Endothelial cell of umbilical vein (primary cell): Measurements from ENCODE around the gene RBM15B. TPM values are rescaled to one million over a fixed set of nuclear protein-coding genes. Genes with fewer than 3 reads are reported as not detected.

Experiments used
- BruUV-seq: library from RNA; stranded (reverse); fragments of 400-500 nt; replicated peaks from 2 replicates; lab custom pipeline; 2021; lab: Mats Ljungman, UMichigan
- CTCF ChIA-PET: fragments of 300-600, 350-600 bp; sonication (Branson Sonifier 250); formaldehyde crosslinking; loops from one replicate; lab custom pipeline; 2021; ENCODE audit warnings: antibody characterized with exemption, inconsistent platforms; lab: Charles Lee
- POLR2A ChIA-PET: fragments of 300-600, 350-600 bp; sonication (Branson Sonifier 250); formaldehyde crosslinking; loops from one replicate; lab custom pipeline; 2021; ENCODE audit warnings: antibody characterized with exemption, inconsistent platforms; lab: Charles Lee
- DNase-seq: peaks from one replicate; pipeline ENCODE4 v3.0.0-alpha.2; 2011; ENCODE audit warnings: low read depth, low spot score
- FAIRE-seq: peaks from 2 replicates; lab custom pipeline; 2011; peaks lifted over from hg19 to GRCh38; lab: Jason Lieb, UNC
- H2AFZ ChIP-seq: 2 replicates; pipeline ENCODE4 v1.6.0; 2012; ENCODE audit warnings: low read depth, low read length, control low read depth, inconsistent platforms
- H3K27ac ChIP-seq: 2 replicates; pipeline ENCODE4 v1.5.1; 2011; ENCODE audit warnings: low read depth, mild to moderate bottlenecking, control low read depth, low read length, moderate library complexity; ENCODE audit not compliant: insufficient read depth
- H3K27me3 ChIP-seq, 2 experiments: 2 replicates each; pipeline versions ENCODE4 v1.6.0 to v1.6.1; 2011; ENCODE audit warnings: low read length in 2 of 2, mixed read lengths in 1 of 2; ENCODE audit not compliant: control insufficient read depth in 2 of 2, insufficient read depth in 2 of 2
- H3K36me3 ChIP-seq, 2 experiments: 2 replicates in 1 of 2; 3 replicates in 1 of 2; pipeline ENCODE4 v1.5.1; 2011; ENCODE audit warnings: low read length in 2 of 2, mild to moderate bottlenecking in 1 of 2, moderate library complexity in 1 of 2; ENCODE audit not compliant: control insufficient read depth in 2 of 2, insufficient read depth in 2 of 2; ENCODE audit errors: extremely low read depth in 1 of 2
- H3K4me1 ChIP-seq: 3 replicates; pipeline ENCODE4 v1.5.1; 2011; ENCODE audit warnings: mild to moderate bottlenecking, low read length; ENCODE audit not compliant: control insufficient read depth, insufficient read depth; ENCODE audit errors: extremely low read depth
- H3K4me2 ChIP-seq: 2 replicates; pipeline ENCODE4 v1.6.1; 2011; ENCODE audit warnings: low read length, control low read depth, mixed read lengths; ENCODE audit not compliant: insufficient read depth
- H3K4me3 ChIP-seq, 3 experiments: fragments of 200-600 bp in 1 of 3; sonication (generic), shearing (Covaris generic) in 1 of 3; replicated peaks in 1 of 3; 2 replicates each; pipeline ENCODE4 v1.5.1; 2011 to 2016; ENCODE audit warnings: control low read depth in 3 of 3, low read length in 3 of 3, mild to moderate bottlenecking in 2 of 3, inconsistent platforms in 1 of 3, low read depth in 1 of 3, moderate library complexity in 1 of 3; ENCODE audit not compliant: insufficient read depth in 1 of 3
- H3K79me2 ChIP-seq: 2 replicates; pipeline ENCODE4 v1.6.0; 2012; ENCODE audit warnings: low read length, inconsistent platforms; ENCODE audit not compliant: control insufficient read depth, insufficient read depth
- H3K9ac ChIP-seq: replicated peaks from 2 replicates; pipeline ENCODE3; 2011; ENCODE audit warnings: low read length, control low read depth; ENCODE audit not compliant: insufficient read depth; ENCODE audit errors: extremely low read depth
- H3K9me1 ChIP-seq: replicated peaks from 3 replicates; pipeline ENCODE4 v1.6.0; 2011; ENCODE audit warnings: mild to moderate bottlenecking, low read length; ENCODE audit not compliant: control insufficient read depth, insufficient read depth; ENCODE audit errors: extremely low read depth
- H3K9me3 ChIP-seq: replicated peaks from 2 replicates; pipeline ENCODE4 v1.5.1; 2012; ENCODE audit warnings: low read length, inconsistent platforms; ENCODE audit not compliant: control insufficient read depth, insufficient read depth
- H4K20me1 ChIP-seq: replicated peaks from 2 replicates; pipeline ENCODE3; 2011; ENCODE audit warnings: mild to moderate bottlenecking, low read length; ENCODE audit not compliant: control insufficient read depth, insufficient read depth; ENCODE audit errors: extremely low read depth
- EZH2 ChIP-seq: IDR thresholded peaks from 2 replicates; pipeline ENCODE4 v1.6.1; 2012; ENCODE audit warnings: borderline replicate concordance, low read depth, mild to moderate bottlenecking, moderate library complexity, low read length, inconsistent platforms; ENCODE audit not compliant: severe bottlenecking
- FOS ChIP-seq: IDR thresholded peaks from 2 replicates; pipeline ENCODE4 v1.6.1; 2011; ENCODE audit warnings: mild to moderate bottlenecking, low read length, moderate library complexity, borderline replicate concordance; ENCODE audit not compliant: insufficient read depth
- GATA2 ChIP-seq: IDR thresholded peaks from 2 replicates; pipeline ENCODE4 v1.7.0; 2011; ENCODE audit warnings: low read depth, mild to moderate bottlenecking, moderate library complexity, mixed read lengths, low read length; ENCODE audit not compliant: insufficient read length, insufficient read depth
- JUN ChIP-seq: IDR thresholded peaks from 2 replicates; pipeline ENCODE4 v1.6.1; 2011; ENCODE audit warnings: borderline replicate concordance, low read depth; ENCODE audit not compliant: insufficient read length, insufficient read depth
- MAX ChIP-seq: IDR thresholded peaks from 2 replicates; pipeline ENCODE4 v1.6.1; 2011; ENCODE audit not compliant: insufficient read depth, insufficient read length
- MYC ChIP-seq: IDR thresholded peaks from one replicate; pipeline ENCODE4 v1.6.1; 2011; ENCODE audit warnings: mild to moderate bottlenecking, low read depth, low read length
- POLR2A ChIP-seq: IDR thresholded peaks from 2 replicates; pipeline ENCODE4 v1.6.1; 2012; ENCODE audit warnings: low read depth, mild to moderate bottlenecking, control low read depth, low read length
- POLR2AphosphoS5 ChIP-seq: IDR thresholded peaks from 2 replicates; pipeline ENCODE4 v1.6.1; 2012; ENCODE audit warnings: low read depth, mild to moderate bottlenecking, control low read depth, low read length, moderate library complexity; ENCODE audit not compliant: insufficient read depth
- dilution Hi-C: fragments of 300-500 bp; cut with MboI; formaldehyde crosslinking; loops from one replicate; pipeline ENCODE4 v1.15.0; 2019; ENCODE audit warnings: low sequenced_read_pairs; ENCODE audit not compliant: extremely low pct_ligation_motif_present
- intact Hi-C: fragments of 100-400 bp; cut with micrococcal nuclease; formaldehyde crosslinking; loops from one replicate; pipeline ENCODE4 v1.10.0; 2022
- polyA plus RNA-seq, 4 experiments: library from polyadenylated mRNA; depleted of rRNA in 3 of 4; stranded (reverse) in 3 of 4; unstranded in 1 of 4; fragments of >200 nt; gene quantifications; 2 replicates each; pipeline versions ENCODE4 v1.2.1 to v1.2.3, GENCODE V29; 2011 to 2012; ENCODE audit warnings: missing spikeins in 1 of 4
- total RNA-seq: library from RNA; stranded (reverse); gene quantifications from 2 replicates; pipeline ENCODE4 v1.2.3, GENCODE V29; 2021
- TF ChIP-seq, protein P1 (sequence below), 2 donors: IDR thresholded peaks; 1 replicate in 1 of 2; 2 replicates in 1 of 2; pipeline ENCODE4 v1.5.1; 2011; ENCODE audit warnings: low read length in 2 of 2, mild to moderate bottlenecking in 2 of 2, moderate library complexity in 2 of 2, control low read depth in 1 of 2, inconsistent platforms in 1 of 2, low read depth in 1 of 2; ENCODE audit not compliant: insufficient read depth in 1 of 2; ENCODE audit errors: extremely low read depth in 1 of 2

RBM15B gene
- total and polyA plus RNA-seq, 2 donors (not counting 3 experiments of a cell fraction or from before 2014, with no cell fraction given), result 19.9 to 39.1 TPM

DNA sequence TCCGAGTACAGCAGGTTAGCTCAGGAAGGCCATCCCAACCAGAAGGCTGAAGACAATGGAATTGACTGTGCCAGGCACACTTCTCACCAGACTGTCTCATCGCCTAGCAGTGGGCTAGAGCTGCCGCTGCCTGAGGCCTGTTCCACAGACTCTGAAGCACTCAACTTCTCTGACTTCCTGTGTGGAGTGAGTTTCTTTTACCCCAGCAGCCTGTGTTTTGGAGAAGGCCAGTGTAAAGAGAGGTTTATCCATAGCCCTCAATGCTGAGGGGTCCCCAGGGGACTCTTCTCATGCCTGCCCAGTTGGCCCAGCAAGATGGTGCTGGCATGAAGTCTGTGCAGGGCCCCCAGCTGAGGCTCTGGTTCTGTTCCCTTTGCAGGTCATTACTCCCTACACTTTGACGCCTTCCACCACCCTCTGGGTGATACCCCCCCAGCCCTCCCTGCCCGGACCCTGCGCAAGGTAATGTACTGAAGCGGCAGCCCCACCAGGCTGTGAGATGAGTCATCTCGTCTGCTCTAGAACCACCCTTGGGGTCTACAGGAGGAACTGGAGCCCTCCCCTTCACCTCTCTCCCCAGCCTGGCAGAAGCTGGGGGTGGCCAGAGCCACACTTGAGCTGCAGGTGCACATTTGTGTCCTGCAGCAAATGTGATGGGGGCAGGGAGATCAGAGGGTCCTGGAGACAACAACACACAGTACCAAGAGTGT lies 11.2 kb upstream of the RBM15B start:
- dilution Hi-C loops, result no loop called here
- TF ChIP-seq POLR2A, result no peak
- no peak for TF ChIP-seq JUN
- TF ChIP-seq MAX, result no peak
- no peak for TF ChIP-seq EZH2
- TF ChIP-seq, protein P1, sequence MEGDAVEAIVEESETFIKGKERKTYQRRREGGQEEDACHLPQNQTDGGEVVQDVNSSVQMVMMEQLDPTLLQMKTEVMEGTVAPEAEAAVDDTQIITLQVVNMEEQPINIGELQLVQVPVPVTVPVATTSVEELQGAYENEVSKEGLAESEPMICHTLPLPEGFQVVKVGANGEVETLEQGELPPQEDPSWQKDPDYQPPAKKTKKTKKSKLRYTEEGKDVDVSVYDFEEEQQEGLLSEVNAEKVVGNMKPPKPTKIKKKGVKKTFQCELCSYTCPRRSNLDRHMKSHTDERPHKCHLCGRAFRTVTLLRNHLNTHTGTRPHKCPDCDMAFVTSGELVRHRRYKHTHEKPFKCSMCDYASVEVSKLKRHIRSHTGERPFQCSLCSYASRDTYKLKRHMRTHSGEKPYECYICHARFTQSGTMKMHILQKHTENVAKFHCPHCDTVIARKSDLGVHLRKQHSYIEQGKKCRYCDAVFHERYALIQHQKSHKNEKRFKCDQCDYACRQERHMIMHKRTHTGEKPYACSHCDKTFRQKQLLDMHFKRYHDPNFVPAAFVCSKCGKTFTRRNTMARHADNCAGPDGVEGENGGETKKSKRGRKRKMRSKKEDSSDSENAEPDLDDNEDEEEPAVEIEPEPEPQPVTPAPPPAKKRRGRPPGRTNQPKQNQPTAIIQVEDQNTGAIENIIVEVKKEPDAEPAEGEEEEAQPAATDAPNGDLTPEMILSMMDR (IDR thresholded peaks at IDR 0.05; ENCODE audit: extremely low read depth in 1 of 2, insufficient read depth in 1 of 2, low read depth in 1 of 2, low read length in 2 of 2), result no peak
- no peak for TF ChIP-seq MYC
- no peak for TF ChIP-seq GATA2
- TF ChIP-seq POLR2AphosphoS5, result no peak
- TF ChIP-seq FOS, result no peak
- no peak for FAIRE-seq

More for the DNA sequence above, 11.2 kb upstream of the RBM15B start:
- H3K79me2 ChIP-seq, result peaks cover 9% of the 10 kb centered on the region
- DNase-seq, result no peak
- ChIA-PET POLR2A (no interaction called here), CTCF (interaction anchor here (1.6 to 5.0 kb wide), 4 partner anchors 8 to 764 kb away, joined by 6 to 27 read pairs (median 10); no protein-coding TSS in a partner anchor)
- H3K27ac ChIP-seq, result no peak overlapping the region
- H3K4me2 ChIP-seq, result no peak overlapping the region
- no peak overlapping the region for H3K9ac ChIP-seq
- no peaks in the 10 kb centered on the region for H3K9me1 ChIP-seq
- H3K4me1 ChIP-seq, result peaks cover 6% of the 10 kb centered on the region
- no peaks in the 10 kb centered on the region for H3K27me3 ChIP-seq
- no TSS peak for BruUV-seq
- no peaks in the 10 kb centered on the region for H3K36me3 ChIP-seq
- H3K9me3 ChIP-seq, result no peaks in the 10 kb centered on the region
- intact Hi-C loops, result loop anchor here (10.0 kb wide), 1 partner anchor 565 kb away; the partner anchor contains the start of genes PARP3 and RRP9
- no peak overlapping the region for H2AFZ ChIP-seq
- H3K4me3 ChIP-seq, result no peak overlapping the region
- H4K20me1 ChIP-seq, result no peaks in the 10 kb centered on the region
